HG03103 (cell line): ENCODE results near the gene CDKAL1.

ENCODE experiments used
- ATAC-seq: cut with Tn5 transposase; IDR thresholded peaks from one replicate; pipeline ENCODE4 v1.9.1; 2021; ENCODE audit warnings: low read depth; ENCODE audit not compliant: unreplicated experiment

Gene CDKAL1

GRCh38 chr6:20773822-20774221 lies 239.6 kb downstream of the CDKAL1 start:
- ATAC-seq = no peak

- ATAC-seq = no peak
These were observed 241.7 kb downstream of the CDKAL1 start for GRCh38 chr6:20775981-20776380.

GRCh38 chr6:20777801-20778200 lies 243.5 kb downstream of the CDKAL1 start:
- ATAC-seq = no peak

- ATAC-seq = no peak
These were observed 244.2 kb downstream of the CDKAL1 start for GRCh38 chr6:20778459-20778858.

- no peak for ATAC-seq
These were observed 244.7 kb downstream of the CDKAL1 start for GRCh38 chr6:20778912-20779311.

- no peak for ATAC-seq
These were observed 254.9 kb downstream of the CDKAL1 start for GRCh38 chr6:20789162-20789561.

- no peak for ATAC-seq
These were observed 256.0 kb downstream of the CDKAL1 start for GRCh38 chr6:20790032-20790791.

- no peak for ATAC-seq
These were observed 256.8 kb downstream of the CDKAL1 start for GRCh38 chr6:20791074-20791473.

GRCh38 chr6:20791944-20792343 lies 257.7 kb downstream of the CDKAL1 start:
- no peak for ATAC-seq

GRCh38 chr6:20793174-20793573 lies 258.9 kb downstream of the CDKAL1 start:
- ATAC-seq = no peak

GRCh38 chr6:20797597-20797996 lies 263.3 kb downstream of the CDKAL1 start:
- no peak for ATAC-seq

GRCh38 chr6:20800229-20800628 lies 266.0 kb downstream of the CDKAL1 start:
- no peak for ATAC-seq

- no peak for ATAC-seq
These were observed 266.4 kb downstream of the CDKAL1 start for GRCh38 chr6:20800653-20801052.

GRCh38 chr6:20801595-20801994 lies 267.3 kb downstream of the CDKAL1 start:
- no peak for ATAC-seq

GRCh38 chr6:20802596-20802995 lies 268.3 kb downstream of the CDKAL1 start:
- ATAC-seq = no peak

- peak; percentile 69 for ATAC-seq
These were observed 270.8 kb downstream of the CDKAL1 start for GRCh38 chr6:20805021-20805420.

- ATAC-seq = no peak
These were observed 272.4 kb downstream of the CDKAL1 start for GRCh38 chr6:20806669-20807068.

- ATAC-seq = no peak
These were observed 274.2 kb downstream of the CDKAL1 start for GRCh38 chr6:20808439-20808838.

GRCh38 chr6:20808924-20809323 lies 274.7 kb downstream of the CDKAL1 start:
- ATAC-seq = no peak

GRCh38 chr6:20810727-20811108 lies 276.5 kb downstream of the CDKAL1 start:
- no peak for ATAC-seq

GRCh38 chr6:20811109-20811761 lies 277.0 kb downstream of the CDKAL1 start:
- ATAC-seq = no peak

- ATAC-seq = no peak
These were observed 278.5 kb downstream of the CDKAL1 start for GRCh38 chr6:20812776-20813175.
